Measurements from ENCODE around the gene FOSL2. TPM values are rescaled to one million over a fixed set of nuclear protein-coding genes. Genes with fewer than 3 reads are reported as not detected.

The FOSL2 gene
- total and polyA plus RNA-seq, 10 of the 15 experiments (the other 5 are each of a cell fraction or from before 2014, with no cell fraction given): 0.05 to 1.3 (median 0.34) TPM

- DNase-seq (ENCODE audit: low read depth, low spot score) (no peak), FAIRE-seq (no peak), ATAC-seq (no peak)
- BruUV-seq (replicated peaks): no TSS peak
- Histone ChIP-seq H4K20me1 (ENCODE audit: control insufficient read depth, insufficient read depth) (no peaks in the 10 kb centered on the region), H3K4me2 (ENCODE audit: control insufficient read depth, insufficient read depth) (no peak overlapping the region), H3K36me3 (ENCODE audit: control insufficient read depth in 2 of 2, insufficient read depth in 2 of 2, low read length in 1 of 2) (no peaks in the 10 kb centered on the region), H3K4me1 (ENCODE audit: control insufficient read depth, insufficient read depth, low read length) (no peaks in the 10 kb centered on the region), H3K4me3 (no peak overlapping the region), H3K27ac (ENCODE audit: control insufficient read depth, insufficient read depth) (no peak overlapping the region), H3K9me3 (replicated peaks; ENCODE audit: control insufficient read depth, insufficient read depth, low read length) (no peaks in the 10 kb centered on the region), H3K79me2 (ENCODE audit: control insufficient read depth, insufficient read depth, low read length) (no peaks in the 10 kb centered on the region), H3K9ac (ENCODE audit: control insufficient read depth, insufficient read depth, low read length) (no peak overlapping the region), H3K27me3 (replicated peaks in 1 of 2; ENCODE audit: control insufficient read depth in 2 of 2, insufficient read depth in 2 of 2, low read length in 1 of 2) (0 out of 4 replicates have a peak, but pooled peaks cover 0 to 2% of the 10 kb centered on the region in 2 experiments), H2AFZ (ENCODE audit: control insufficient read depth, low read depth, low read length) (no peak overlapping the region)
- POLR2A ChIA-PET: no interaction called here
- in situ Hi-C loops (cut with MboI) (no loop called here), intact Hi-C loops (cut with micrococcal nuclease; ENCODE audit: unreplicated experiment) (loop anchor here (10.0 kb wide), 1 partner anchor 243 kb away; no protein-coding TSS in a partner anchor)
- RAD21 ChIA-PET (ENCODE audit: unreplicated experiment): no interaction called here
- CTCF ChIA-PET: interaction anchor here (0.7 kb wide), 1 partner anchor 9 kb away, joined by 3 read pairs; no protein-coding TSS in a partner anchor
- SMC1A ChIA-PET (ENCODE audit: uncharacterized antibody, unreplicated experiment): no interaction called here
- 59% methylated on average over 13 of the region's 13 CpGs for WGBS (ENCODE audit: insufficient coverage, insufficient replicate concordance, low lambda C conversion rate, missing lambda C conversion rate)
- TF ChIP-seq, protein P1, sequence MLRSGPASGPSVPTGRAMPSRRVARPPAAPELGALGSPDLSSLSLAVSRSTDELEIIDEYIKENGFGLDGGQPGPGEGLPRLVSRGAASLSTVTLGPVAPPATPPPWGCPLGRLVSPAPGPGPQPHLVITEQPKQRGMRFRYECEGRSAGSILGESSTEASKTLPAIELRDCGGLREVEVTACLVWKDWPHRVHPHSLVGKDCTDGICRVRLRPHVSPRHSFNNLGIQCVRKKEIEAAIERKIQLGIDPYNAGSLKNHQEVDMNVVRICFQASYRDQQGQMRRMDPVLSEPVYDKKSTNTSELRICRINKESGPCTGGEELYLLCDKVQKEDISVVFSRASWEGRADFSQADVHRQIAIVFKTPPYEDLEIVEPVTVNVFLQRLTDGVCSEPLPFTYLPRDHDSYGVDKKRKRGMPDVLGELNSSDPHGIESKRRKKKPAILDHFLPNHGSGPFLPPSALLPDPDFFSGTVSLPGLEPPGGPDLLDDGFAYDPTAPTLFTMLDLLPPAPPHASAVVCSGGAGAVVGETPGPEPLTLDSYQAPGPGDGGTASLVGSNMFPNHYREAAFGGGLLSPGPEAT (IDR thresholded peaks at IDR 0.05; ENCODE audit: low read depth): no peak
- TF ChIP-seq, protein P2, sequence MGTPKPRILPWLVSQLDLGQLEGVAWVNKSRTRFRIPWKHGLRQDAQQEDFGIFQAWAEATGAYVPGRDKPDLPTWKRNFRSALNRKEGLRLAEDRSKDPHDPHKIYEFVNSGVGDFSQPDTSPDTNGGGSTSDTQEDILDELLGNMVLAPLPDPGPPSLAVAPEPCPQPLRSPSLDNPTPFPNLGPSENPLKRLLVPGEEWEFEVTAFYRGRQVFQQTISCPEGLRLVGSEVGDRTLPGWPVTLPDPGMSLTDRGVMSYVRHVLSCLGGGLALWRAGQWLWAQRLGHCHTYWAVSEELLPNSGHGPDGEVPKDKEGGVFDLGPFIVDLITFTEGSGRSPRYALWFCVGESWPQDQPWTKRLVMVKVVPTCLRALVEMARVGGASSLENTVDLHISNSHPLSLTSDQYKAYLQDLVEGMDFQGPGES (IDR thresholded peaks at IDR 0.05): no peak
- TF ChIP-seq EGR1 (IDR thresholded peaks at IDR 0.05; ENCODE audit: borderline replicate concordance in 1 of 2, low read depth in 2 of 2, low read length in 2 of 2) (no peak), ZNF217 (IDR thresholded peaks at IDR 0.05) (no peak), ZBTB11 (CRISPR knock-in tag; IDR thresholded peaks at IDR 0.05) (no peak), SUZ12 (IDR thresholded peaks at IDR 0.05; ENCODE audit: unreplicated experiment) (no peak), YBX1 (IDR thresholded peaks at IDR 0.05) (no peak), HDAC6 (IDR thresholded peaks at IDR 0.05; ENCODE audit: unreplicated experiment) (no peak), PAX8 (IDR thresholded peaks at IDR 0.05) (no peak), NFXL1 (IDR thresholded peaks at IDR 0.05; ENCODE audit: borderline replicate concordance) (no peak), RCOR1 (conservative IDR thresholded peaks at IDR 0.05; ENCODE audit: low read depth, low read length) (no peak), CBX5 (IDR thresholded peaks at IDR 0.05; ENCODE audit: low read depth) (no peak), SREBF2 (IDR thresholded peaks at IDR 0.05; ENCODE audit: low read length) (no peak), EED (IDR thresholded peaks at IDR 0.05; ENCODE audit: low read depth) (no peak)
- TF ChIP-seq, protein P3, sequence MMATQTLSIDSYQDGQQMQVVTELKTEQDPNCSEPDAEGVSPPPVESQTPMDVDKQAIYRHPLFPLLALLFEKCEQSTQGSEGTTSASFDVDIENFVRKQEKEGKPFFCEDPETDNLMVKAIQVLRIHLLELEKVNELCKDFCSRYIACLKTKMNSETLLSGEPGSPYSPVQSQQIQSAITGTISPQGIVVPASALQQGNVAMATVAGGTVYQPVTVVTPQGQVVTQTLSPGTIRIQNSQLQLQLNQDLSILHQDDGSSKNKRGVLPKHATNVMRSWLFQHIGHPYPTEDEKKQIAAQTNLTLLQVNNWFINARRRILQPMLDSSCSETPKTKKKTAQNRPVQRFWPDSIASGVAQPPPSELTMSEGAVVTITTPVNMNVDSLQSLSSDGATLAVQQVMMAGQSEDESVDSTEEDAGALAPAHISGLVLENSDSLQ (IDR thresholded peaks at IDR 0.05): no peak
- TF ChIP-seq, protein P4, sequence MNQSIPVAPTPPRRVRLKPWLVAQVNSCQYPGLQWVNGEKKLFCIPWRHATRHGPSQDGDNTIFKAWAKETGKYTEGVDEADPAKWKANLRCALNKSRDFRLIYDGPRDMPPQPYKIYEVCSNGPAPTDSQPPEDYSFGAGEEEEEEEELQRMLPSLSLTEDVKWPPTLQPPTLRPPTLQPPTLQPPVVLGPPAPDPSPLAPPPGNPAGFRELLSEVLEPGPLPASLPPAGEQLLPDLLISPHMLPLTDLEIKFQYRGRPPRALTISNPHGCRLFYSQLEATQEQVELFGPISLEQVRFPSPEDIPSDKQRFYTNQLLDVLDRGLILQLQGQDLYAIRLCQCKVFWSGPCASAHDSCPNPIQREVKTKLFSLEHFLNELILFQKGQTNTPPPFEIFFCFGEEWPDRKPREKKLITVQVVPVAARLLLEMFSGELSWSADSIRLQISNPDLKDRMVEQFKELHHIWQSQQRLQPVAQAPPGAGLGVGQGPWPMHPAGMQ (IDR thresholded peaks at IDR 0.05; ENCODE audit: borderline replicate concordance): no peak
Measured at GRCh38 chr2:28398101-28398834, 5.6 kb downstream of the FOSL2 start.

All from GM12878 (cell line).